Memory B cell (primary cell): ENCODE data around the gene MCRIP1.

ENCODE experiments used
- ATAC-seq: fragments of 150-1000 bp; cut with Tn5 transposase; 2 replicates; pipeline ENCODE4 v1.10.0; 2021; ENCODE audit warnings: low read depth, mild to moderate bottlenecking, moderate library complexity
- DNase-seq, 2 donors: peaks; one replicate each; pipeline ENCODE4 v3.0.0; 2022; ENCODE audit warnings: low spot score in 2 of 2
- H3K27ac Mint-ChIP-seq: one replicate; pipeline ENCODE4 v1.8.0; 2022; ENCODE audit warnings: mild to moderate bottlenecking, moderate library complexity, mixed read lengths
- H3K27me3 Mint-ChIP-seq: one replicate; pipeline ENCODE4 v1.8.0; 2022; ENCODE audit warnings: mixed read lengths
- H3K36me3 Mint-ChIP-seq: one replicate; pipeline ENCODE4 v1.8.0; 2022; ENCODE audit warnings: mild to moderate bottlenecking, mixed read lengths
- H3K4me1 Mint-ChIP-seq: one replicate; pipeline ENCODE4 v1.8.0; 2022; ENCODE audit warnings: mixed read lengths
- H3K4me3 Mint-ChIP-seq: one replicate; pipeline ENCODE4 v1.8.0; 2022; ENCODE audit warnings: mild to moderate bottlenecking, moderate library complexity, mixed read lengths
- H3K9me3 Mint-ChIP-seq: one replicate; pipeline ENCODE4 v1.8.0; 2022; ENCODE audit warnings: mixed read lengths

The MCRIP1 gene

DNA sequence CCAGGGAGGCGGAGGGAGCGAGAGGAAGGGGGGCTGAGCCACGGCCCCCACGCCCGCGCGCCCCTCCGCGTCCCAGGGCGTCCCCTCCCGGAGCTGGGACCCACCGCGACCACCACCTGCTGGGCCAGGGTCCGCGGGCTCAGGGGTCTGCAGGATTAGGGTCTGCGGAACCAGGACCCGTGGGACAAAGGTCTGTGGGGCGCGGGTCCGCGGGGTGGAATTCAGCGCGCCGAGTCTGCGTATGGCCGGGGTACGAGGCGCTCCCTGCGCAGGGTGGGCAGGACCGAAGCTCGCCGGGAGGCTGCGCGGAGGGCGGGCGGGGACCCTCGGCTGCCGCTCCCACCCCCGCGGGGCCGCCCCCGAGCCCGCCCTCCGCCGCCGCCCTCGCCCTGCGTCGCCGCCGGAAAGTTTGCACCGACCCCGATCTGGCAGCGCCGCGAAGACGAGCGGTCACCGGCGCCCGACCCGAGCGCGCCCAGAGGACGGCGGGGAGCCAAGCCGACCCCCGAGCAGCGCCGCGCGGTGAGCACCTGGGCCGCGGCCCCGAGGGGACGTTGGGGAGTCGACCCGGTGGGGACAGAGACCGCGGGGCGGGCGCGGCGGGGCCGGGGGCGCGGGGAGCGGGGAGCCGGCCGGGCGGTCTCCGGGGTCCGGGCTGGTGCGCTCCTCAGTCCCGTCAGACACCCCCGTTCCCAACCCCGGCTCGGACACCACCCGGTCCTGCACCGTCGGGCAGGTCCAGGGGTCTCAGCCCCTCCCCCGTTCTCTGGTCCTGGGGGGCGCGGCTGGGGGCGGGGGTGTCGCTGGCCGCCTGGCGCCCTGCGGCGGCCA is 29.1 kb downstream of the MCRIP1 start, which contains the start of gene GCGR:
Gene GCGR (plus strand): TSS at position 423 of the 831 bp plus-strand sequence. CDS start 4,869 bp downstream, outside the sequence.
- no peak for DNase-seq
- Mint-ChIP-seq H3K4me1 (no peaks in the 10 kb centered on the region), H3K36me3 (no peaks in the 10 kb centered on the region), H3K27me3 (peaks cover 26% of the 10 kb centered on the region), H3K9me3 (peaks cover 2% of the 10 kb centered on the region), H3K4me3 (no peak within 1 kb of the TSS), H3K27ac (no peak within 1 kb of the TSS)
- no peak for ATAC-seq

DNA sequence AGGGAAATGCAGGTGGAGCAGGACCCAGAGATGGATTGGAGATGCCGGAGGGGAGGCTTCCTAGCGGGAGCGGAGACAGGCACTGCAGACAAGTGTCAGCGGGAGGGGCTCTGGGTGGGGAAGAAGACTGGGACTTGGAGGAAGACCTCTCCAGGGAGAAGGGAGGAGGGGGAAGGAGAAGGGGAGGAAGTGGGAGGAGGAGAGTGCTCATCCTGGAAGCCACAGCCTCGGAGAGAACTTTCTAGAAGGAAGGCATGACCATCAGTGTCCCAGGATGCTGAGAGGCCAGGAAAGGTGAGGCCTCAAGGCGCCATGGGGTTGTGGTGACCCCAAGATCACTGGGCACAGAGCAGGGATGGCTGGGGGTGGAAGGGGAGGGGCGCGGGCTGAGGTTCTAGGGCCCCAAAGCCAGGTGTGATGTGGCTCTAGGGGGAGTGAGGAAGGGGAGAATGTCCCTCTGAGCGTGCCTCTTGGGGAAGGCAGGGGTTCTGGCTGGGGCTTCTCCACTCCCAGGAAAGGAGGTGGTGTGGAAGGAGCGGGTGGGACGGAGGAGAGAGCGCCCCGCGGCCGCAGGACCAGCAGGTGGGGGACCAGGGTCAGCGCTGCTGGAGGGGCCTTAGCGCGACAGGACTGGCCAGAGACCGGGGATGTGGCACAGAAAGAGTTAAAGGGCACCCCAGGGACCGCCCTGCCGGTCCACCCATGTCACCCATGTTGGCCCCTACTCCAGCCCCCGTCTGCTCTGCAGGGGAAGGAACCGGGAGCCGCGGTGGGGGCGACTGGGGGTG is 30.0 kb downstream of the MCRIP1 start:
- Mint-ChIP-seq H3K4me3 (no peak overlapping the region), H3K27ac (no peak overlapping the region), H3K4me1 (no peaks in the 10 kb centered on the region), H3K36me3 (no peaks in the 10 kb centered on the region), H3K27me3 (peaks cover 24% of the 10 kb centered on the region), H3K9me3 (peaks cover 2% of the 10 kb centered on the region)
- DNase-seq (no peak), ATAC-seq (no peak)

DNA sequence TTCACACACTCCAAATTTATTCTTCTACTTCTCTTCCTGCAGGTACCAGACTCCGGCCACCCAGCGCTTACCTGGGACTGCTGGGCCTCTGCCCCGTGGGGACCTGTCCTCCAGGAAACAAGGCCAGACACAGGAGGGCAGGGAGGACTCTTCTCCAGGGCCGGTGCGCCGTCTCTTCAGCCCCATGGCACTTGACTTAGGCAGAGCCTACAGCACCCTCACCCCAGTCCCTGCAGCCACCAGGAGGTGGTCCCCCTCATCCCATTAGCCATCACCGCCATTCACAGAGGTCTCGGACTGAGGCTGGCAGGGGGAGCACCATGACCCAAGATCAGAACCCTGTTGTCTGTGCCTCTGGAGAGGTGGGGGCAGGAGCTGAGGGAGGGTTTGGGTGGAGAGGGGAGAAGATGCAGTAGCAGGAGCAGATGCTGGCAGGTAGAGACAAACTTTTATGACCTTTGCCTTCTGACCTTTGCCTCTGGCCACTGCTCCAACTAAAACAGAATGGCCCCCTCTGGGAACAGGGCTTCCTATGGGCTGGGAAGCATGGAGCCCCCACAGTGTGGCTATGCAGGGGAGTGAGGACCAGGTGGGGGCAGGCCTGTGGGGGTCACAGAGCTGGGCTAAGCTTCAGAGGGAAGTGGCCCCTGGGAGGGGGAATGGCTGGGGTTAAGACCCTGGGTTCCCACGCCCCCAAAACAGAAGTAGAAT is 30.9 kb downstream of the MCRIP1 start:
- Mint-ChIP-seq H3K4me1 (no peaks in the 10 kb centered on the region), H3K36me3 (no peaks in the 10 kb centered on the region), H3K4me3 (no peak overlapping the region), H3K27ac (no peak overlapping the region), H3K9me3 (peaks cover 2% of the 10 kb centered on the region), H3K27me3 (peaks cover 22% of the 10 kb centered on the region)
- ATAC-seq: no peak
- no peak for DNase-seq

DNA sequence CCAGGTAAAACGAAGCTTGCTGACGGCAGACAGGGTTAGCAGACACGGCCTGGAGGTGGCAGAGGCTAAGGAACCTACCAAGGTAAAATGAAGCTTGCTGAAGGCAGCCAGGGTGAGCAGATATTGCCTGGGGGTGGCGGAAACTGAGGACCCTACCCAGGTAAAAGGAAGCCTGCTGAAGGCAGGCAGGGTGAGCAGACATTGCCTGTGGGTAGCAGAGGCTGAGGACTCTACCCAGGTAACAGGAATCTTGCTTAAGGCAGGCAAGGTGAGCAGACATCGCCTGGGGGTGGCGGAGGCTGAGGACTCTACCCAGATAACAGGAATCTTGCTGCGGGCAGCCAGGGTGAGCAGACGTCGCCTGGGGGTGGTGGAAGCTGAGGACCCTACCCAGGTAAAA is 31.8 kb downstream of the MCRIP1 start:
- peaks cover 2% of the 10 kb centered on the region for H3K9me3 Mint-ChIP-seq
- no peaks in the 10 kb centered on the region for H3K4me1 Mint-ChIP-seq
- H3K27me3 Mint-ChIP-seq: peaks cover 22% of the 10 kb centered on the region
- DNase-seq: no peak
- H3K36me3 Mint-ChIP-seq: no peaks in the 10 kb centered on the region
- ATAC-seq: no peak
- H3K27ac Mint-ChIP-seq: no peak overlapping the region
- H3K4me3 Mint-ChIP-seq: no peak overlapping the region

DNA sequence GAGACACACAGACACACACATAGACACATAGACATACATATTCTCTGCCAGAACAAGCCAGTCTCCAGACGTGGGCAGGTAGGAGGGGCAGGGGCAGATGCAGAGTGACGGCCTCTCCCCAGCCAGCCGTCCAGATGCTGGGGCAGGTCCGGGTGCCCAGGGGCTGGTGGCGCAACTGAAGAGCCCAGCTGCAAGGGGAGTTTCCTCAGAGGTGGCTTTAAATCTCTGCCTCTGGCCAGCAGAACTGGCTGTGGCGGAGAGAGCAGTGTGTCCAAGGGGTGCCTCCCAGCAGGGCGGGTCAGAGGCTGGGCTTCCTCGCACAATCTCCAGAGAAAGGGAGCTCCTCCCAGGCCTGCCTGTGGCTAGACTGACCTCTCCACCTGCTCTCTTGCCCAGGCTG is 38.6 kb downstream of the MCRIP1 start:
- Mint-ChIP-seq H3K36me3 (no peaks in the 10 kb centered on the region), H3K27me3 (peaks cover 1% of the 10 kb centered on the region), H3K9me3 (no peaks in the 10 kb centered on the region), H3K4me3 (no peak overlapping the region), H3K27ac (no peak overlapping the region), H3K4me1 (no peaks in the 10 kb centered on the region)
- ATAC-seq (no peak), DNase-seq (no peak)

DNA sequence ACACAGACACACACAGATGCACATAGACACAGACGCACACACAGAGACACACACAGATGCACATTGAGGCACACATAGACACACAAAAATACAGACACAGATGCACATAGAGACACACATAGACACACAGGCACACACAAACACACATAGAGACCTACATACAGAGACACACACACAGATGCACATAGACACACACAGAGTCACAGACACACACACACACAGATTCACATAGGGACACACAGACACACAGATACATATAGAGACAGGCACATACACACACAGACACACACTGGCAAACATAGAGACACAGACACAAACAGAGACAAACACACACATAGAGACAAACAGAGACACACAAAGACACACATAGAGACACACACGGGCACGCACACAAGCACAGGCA is 39.0 kb downstream of the MCRIP1 start:
- ATAC-seq (no peak), DNase-seq (no peak)
- Mint-ChIP-seq H3K27me3 (peaks cover under 1% of the 10 kb centered on the region), H3K4me3 (no peak overlapping the region), H3K27ac (no peak overlapping the region), H3K9me3 (no peaks in the 10 kb centered on the region), H3K4me1 (no peaks in the 10 kb centered on the region), H3K36me3 (no peaks in the 10 kb centered on the region)

DNA sequence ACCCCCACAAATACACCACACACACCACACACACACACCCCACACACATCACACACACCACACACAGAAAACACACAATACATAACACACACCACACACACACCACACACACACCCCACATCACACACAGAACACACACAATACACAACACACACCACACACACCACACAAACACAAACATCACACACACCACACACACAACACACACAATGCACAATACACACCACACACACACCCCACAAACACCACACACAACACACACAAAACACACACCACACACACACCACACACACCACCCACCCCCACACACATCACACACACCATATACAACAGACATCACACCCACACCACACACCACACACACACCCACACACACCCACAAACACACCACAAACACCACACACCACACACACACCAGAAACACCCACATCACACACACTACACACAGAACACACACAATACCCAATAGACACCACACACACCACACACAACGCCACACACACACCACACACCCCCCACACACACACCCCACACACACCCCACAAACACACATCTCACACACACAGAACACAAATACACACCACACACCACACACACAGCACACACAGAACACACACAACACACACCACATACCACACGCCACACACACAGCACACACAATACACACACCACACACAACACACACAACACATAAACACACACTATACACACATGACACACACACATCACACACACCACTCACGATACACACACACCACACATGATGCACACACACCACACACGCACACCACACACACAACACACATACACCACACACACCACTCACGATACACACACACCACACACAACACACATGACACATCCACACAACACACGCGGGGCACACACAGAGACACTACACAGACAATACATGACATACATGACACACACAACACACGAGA is 40.1 kb downstream of the MCRIP1 start:
- H3K9me3 Mint-ChIP-seq: no peaks in the 10 kb centered on the region
- no peaks in the 10 kb centered on the region for H3K27me3 Mint-ChIP-seq
- no peak for DNase-seq
- H3K27ac Mint-ChIP-seq: no peak overlapping the region
- H3K4me1 Mint-ChIP-seq: no peaks in the 10 kb centered on the region
- no peak for ATAC-seq
- H3K36me3 Mint-ChIP-seq: no peaks in the 10 kb centered on the region
- H3K4me3 Mint-ChIP-seq: no peak overlapping the region
